KG1 (cell line): ENCODE results near the gene RAD51B.
A peak's percentile ranks its signal among the peaks of the same experiment; 100 is the strongest.

Experiments used
- DNase-seq: peaks from one replicate; lab custom pipeline; 2025; lab: John Stamatoyannopoulos, UW

RAD51B gene

GRCh38 chr14:68234101-68234905, 414.7 kb downstream of the RAD51B start:
- no peak for DNase-seq

DNA sequence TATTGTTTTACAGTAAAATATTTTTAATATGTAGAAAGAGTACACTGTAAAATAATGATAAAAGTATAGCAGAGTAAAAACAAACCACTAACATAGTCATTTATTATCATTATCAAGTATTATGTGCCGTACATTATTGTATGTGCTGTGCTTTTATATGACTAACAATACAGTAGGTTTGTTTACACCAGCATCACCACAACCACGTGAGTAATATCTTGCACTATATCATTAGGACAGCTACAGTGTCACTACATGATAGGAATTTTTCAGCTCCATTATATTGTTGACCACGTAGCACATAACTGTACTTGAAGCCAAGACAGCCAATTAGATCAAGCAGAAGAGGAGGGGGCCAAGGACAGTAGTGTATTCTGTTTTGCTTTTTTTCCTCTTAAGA, 415.4 kb downstream of the RAD51B start:
- no peak for DNase-seq

DNA sequence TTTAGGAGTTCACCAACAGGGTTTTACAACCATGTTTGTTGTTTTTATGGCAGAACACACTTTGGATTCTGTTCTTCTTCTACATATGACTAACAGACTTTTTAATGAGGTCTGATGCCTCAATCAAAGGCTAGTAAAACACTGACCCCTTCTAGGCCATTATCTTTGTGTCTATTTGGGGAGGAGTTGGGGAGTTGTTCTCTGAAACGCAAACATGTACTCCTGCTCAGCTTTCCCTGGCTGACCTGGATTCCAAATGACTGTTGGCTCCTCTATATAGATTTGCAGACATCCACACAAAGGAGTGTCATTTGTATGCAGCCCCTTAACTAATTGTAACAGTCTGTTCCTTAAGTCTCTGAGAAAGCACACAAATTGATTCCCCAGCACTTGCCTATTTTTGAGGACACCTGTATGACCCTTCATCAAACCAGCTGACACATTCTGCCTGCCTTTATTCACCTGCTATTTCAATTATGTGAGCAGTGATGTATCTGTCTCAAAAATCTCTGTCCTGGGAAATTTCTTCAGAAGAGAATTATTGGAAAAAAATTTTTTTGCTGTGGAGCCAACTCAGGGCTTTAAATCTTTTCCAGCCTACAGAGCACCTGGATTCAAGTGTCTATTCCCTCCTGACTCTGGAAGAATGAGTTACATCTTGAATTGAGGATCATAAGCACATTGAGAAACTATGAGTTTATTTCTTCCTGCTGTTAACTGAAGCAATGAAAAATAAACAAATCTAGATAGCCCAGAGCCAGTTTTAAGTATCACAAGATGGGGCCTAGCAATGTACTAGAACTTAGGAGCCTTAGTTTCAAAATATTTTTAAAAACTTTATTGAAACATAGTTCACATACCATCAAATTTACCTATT, 417.2 kb downstream of the RAD51B start:
- DNase-seq, result no peak

- DNase-seq, result no peak
Observed at GRCh38 chr14:68238551-68238950, 419.0 kb downstream of the RAD51B start.

DNA sequence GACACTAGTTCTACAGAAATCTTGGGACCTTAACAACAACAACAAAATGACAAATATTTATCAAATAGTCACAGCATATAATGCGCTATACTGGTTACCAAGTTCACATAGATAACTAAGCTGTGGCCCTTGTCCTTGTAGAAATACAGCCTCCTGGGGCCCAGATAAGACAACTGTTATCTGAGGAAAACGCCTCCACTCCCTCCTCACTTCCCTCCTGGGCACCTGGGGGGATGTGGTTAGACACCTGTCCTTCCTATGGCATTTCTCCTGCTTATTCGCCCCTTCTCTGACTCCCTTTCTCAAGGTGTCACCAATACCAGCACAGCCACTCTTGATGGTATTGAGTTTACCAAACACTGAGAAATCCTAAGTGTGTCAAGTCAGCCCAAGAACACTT, 419.4 kb downstream of the RAD51B start:
- no peak for DNase-seq

GRCh38 chr14:68239988-68240771, 420.6 kb downstream of the RAD51B start:
- no peak for DNase-seq

DNA sequence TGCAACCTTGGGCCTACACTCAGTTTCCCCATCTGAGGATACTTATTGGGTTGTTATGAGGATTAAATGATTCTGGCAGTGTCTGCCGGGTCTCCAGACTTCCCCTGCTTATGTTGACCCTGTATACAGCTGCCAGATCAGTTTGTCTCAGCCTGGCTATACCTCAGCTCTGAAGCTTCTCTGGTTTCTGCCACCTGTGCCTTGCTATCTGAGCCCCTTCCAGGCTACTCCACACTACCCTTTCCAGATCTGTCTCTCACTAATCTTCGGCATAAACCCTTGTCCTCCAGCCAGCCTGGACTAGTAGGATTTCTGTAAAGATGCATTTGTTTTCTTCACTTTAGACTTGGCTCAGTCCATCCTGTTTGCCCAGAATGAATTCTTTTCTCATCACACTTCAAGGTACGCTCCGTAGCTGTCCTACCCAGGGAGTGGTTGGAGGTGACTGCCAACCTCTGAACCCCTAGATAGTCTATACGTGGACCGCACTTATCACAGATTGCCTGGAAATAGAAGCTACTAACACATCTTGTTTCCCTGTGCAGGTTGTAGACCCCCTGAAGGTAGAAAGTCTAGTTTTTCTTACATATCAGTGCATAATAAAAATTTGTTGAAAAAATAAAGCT, 422.4 kb downstream of the RAD51B start:
- DNase-seq, result no peak

- no peak for DNase-seq
Observed at GRCh38 chr14:68243450-68244010, 424.0 kb downstream of the RAD51B start.

DNA sequence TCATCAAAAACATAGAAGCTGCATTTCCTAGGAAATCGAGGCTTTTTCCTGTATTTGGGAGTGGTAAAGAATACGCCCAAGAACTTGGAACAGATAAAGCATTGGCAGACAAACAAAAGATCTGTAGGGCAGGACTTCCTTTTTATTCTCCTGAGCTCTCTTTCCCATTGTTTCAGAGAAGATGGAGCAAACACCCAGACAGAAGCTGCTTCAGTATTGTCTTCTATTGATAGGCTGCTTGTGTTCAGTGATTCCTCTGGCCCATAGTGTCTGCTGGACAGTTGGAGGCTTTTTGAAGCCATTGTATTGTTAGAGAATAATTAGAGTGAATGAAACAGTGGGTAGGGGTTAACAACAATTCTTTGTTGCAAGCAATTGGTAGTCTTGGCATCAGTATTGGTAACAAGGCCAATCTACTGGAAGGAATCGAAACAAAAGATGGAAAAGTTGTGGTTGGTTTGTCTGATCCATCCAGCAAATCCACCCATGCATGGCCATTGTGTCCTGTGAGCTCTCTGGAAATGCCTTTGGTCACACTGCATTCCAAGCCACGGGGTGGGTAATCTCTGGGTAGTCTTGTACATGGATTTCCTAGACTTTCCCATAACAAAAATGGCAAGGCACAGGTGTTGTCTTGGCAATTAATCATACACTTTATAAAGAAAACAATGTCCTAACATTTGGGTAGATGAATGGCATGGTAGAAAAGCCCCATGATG, 424.8 kb downstream of the RAD51B start:
- no peak for DNase-seq

DNA sequence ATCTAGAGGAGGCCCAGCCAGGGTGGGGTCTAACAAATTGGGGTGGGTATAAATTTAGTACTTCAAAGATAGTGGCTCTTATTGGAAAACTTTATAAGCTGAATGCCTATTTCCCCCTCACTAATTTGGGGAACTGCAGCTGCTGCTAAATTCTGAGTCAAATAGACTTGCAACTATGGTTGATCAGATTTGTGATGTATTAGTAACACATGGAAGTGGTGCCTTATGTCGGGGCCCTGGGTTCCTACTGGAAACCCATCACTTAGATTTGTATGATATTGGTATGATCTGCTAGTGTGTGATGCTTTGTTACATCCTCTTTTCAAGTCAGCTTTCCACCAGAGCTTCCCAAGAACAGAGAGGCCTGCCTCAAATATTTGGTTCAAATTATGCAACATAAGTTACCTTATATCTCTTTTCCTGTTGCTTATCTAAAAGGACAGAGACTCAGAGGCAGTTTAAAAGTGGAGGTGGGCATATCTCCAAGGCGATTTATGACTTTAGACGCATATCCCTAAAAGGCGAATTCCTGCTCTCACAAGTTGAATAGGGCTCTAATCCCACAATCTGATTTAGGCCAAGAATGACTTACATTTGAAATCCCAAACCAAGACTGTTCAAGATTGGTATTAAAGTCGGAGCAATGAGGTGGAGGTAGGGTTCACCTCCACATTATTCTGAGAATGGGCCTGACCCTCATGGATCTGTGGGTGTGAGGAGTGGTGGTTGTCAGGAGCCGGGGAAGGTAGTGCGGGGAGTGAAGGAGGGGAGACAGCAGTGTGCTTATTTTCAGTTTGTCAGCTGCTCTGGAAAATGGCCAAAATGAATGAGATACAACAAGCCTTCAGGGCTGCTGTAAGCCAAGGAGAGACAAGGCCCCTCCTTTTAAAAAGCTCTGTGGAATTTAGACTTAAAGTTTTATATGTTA, 425.8 kb downstream of the RAD51B start:
- no peak for DNase-seq

DNA sequence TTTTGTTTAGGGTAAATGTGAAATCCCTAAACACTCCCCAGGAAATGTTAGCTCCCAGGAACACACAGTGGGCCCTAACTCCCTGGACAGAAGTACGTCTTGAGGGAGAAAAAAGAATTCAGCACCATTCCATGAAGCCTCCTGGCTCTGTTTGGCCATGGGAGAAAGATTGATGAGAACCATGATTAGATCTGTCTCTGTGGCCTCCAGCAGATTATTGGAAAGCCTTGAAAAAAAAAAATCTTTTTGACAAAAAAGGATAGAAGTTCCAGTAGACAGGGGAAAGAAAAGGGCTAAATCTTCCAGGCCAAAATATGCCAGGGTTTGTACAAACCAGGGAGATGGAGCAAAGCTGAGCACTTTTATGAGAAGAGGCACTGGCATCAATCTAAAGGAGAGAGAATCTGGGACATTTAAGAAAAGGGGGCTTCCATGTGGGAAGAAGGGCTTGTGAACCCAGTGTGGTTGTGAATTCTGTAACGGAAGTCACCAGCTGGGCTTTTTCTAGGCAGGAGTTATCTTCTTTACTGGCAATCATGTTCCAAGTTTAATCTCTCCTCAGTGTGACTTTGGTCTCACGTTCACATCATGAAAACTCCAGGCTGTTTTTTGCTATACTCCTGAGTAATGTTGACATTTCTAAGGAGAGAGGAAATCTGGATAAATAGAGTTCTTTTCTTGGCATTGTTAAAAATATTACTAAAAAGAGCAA, 426.7 kb downstream of the RAD51B start:
- no peak for DNase-seq

GRCh38 chr14:68246786-68247105, 427.2 kb downstream of the RAD51B start:
- no peak for DNase-seq

- no peak for DNase-seq
Observed at GRCh38 chr14:68247274-68247673, 427.7 kb downstream of the RAD51B start.

GRCh38 chr14:68247676-68248268, 428.2 kb downstream of the RAD51B start:
- no peak for DNase-seq

DNA sequence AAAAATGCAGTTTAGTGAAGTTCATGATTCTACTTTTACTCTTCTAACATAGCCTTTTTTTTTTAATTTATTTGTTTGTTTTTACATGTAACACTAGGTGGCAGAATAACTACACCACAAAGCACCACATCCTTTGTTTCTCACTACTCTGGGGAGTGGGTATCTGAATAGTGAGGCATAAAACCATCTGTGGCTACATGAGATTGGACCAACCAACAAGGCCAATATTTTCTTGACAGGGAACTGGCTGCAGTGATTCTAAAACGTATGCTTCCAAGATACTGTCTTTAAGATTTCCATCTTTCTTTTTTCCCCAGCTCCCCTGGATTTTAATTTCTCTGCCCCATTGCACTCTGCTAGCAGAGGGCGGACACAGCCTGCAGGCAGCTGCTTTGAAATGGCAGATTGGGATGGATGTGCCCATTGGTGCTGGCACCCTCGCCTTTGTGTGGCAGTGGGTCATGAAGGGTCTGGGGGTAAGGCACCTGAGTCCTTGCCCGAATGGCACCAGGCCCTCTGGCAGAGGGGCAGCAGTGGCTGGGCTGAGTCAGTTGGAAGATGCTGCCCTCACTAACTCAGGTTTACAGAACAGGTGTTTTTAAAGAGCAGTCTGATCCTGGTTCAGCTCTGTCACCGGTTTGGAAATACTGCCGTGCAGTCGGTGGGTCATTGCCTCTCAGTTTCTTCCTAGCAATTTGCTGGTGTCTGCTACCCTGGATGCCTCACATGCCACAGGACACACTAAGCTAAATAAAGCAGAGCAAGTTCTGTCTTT, 429.1 kb downstream of the RAD51B start:
- DNase-seq, result peak; percentile 51

- no peak for DNase-seq
Observed at GRCh38 chr14:68249661-68250451, 430.3 kb downstream of the RAD51B start.
